GM12878 (cell line): ENCODE results near the gene CDH5. TPM values are rescaled to one million over a fixed set of nuclear protein-coding genes. Genes with fewer than 3 reads are reported as not detected.

Experiments used
- ATAC-seq: fragments of 200-7000 bp; cut with Tn5 transposase; 3 replicates; pipeline ENCODE4 v1.9.1; 2020; ENCODE audit warnings: mild to moderate bottlenecking, moderate library complexity
- BruUV-seq: library from RNA; stranded (reverse); fragments of 400-500 nt; replicated peaks from 2 replicates; lab custom pipeline; 2021; lab: Mats Ljungman, UMichigan
- CTCF ChIA-PET: fragments of 300-600 bp; sonication (Branson Sonifier 250); formaldehyde crosslinking; extraction: SDS; loops from one replicate; lab custom pipeline; 2021; ENCODE audit warnings: inconsistent platforms; lab: Yijun Ruan, JAX
- POLR2A ChIA-PET: fragments of 350-600 bp; formaldehyde crosslinking; extraction: SDS; loops from one replicate; lab custom pipeline; 2021; ENCODE audit warnings: inconsistent platforms; lab: Charles Lee
- RAD21 ChIA-PET: fragments of 300-600 bp; sonication (Branson Sonifier 250); formaldehyde crosslinking; loops from one replicate; lab custom pipeline; 2023; ENCODE audit warnings: antibody characterized with exemption; ENCODE audit not compliant: unreplicated experiment; lab: Charles Lee
- SMC1A ChIA-PET: fragments of 300-600 bp; sonication (Branson Sonifier 250); formaldehyde crosslinking; loops from one replicate; lab custom pipeline; 2023; ENCODE audit not compliant: unreplicated experiment, uncharacterized antibody; lab: Charles Lee
- DNase-seq: peaks from one replicate; pipeline ENCODE4 v3.0.0-alpha.2; 2011; ENCODE audit warnings: low read depth, low spot score
- FAIRE-seq: peaks from 3 replicates; lab custom pipeline; 2011; peaks lifted over from hg19 to GRCh38; lab: Jason Lieb, UNC
- H2AFZ ChIP-seq: 2 replicates; pipeline ENCODE4 v1.6.0; 2011; ENCODE audit warnings: low read depth, low read length, control low read depth; ENCODE audit not compliant: control insufficient read depth
- H3K27ac ChIP-seq: 2 replicates; pipeline ENCODE4 v1.5.1; 2011; ENCODE audit warnings: control low read depth; ENCODE audit not compliant: control insufficient read depth, insufficient read depth
- H3K27me3 ChIP-seq, 2 experiments: replicated peaks in 1 of 2; 2 replicates each; pipeline versions ENCODE4 v1.6.0 to v1.6.1; 2011; ENCODE audit warnings: low read length in 1 of 2; ENCODE audit not compliant: control insufficient read depth in 2 of 2, insufficient read depth in 2 of 2
- H3K36me3 ChIP-seq, 2 experiments: 2 replicates each; pipeline ENCODE4 v1.5.1; 2011; ENCODE audit warnings: low read length in 1 of 2; ENCODE audit not compliant: control insufficient read depth in 2 of 2, insufficient read depth in 2 of 2
- H3K4me1 ChIP-seq: 2 replicates; pipeline ENCODE4 v1.6.1; 2011; ENCODE audit warnings: mild to moderate bottlenecking, low read length, moderate library complexity, mixed read lengths; ENCODE audit not compliant: control insufficient read depth, insufficient read depth
- H3K4me2 ChIP-seq: 2 replicates; pipeline ENCODE4 v1.6.0; 2011; ENCODE audit warnings: control low read depth; ENCODE audit not compliant: control insufficient read depth, insufficient read depth
- H3K4me3 ChIP-seq: fragments of 200-600 bp; sonication (generic); 2 replicates; pipeline ENCODE4 v1.5.1; 2016
- H3K79me2 ChIP-seq: 2 replicates; pipeline ENCODE4 v1.6.0; 2011; ENCODE audit warnings: low read length; ENCODE audit not compliant: control insufficient read depth, insufficient read depth
- H3K9ac ChIP-seq: 2 replicates; pipeline ENCODE4 v1.8.0; 2011; ENCODE audit warnings: low read length, control low read depth, mixed read lengths; ENCODE audit not compliant: control insufficient read depth, insufficient read depth
- H3K9me3 ChIP-seq: replicated peaks from 3 replicates; pipeline ENCODE4 v1.5.1; 2011; ENCODE audit warnings: mild to moderate bottlenecking, low read length; ENCODE audit not compliant: control insufficient read depth, insufficient read depth
- H4K20me1 ChIP-seq: 2 replicates; pipeline ENCODE4 v1.6.0; 2011; ENCODE audit not compliant: control insufficient read depth, insufficient read depth
- BHLHE40 ChIP-seq, 2 experiments: fragments of 450-650 bp in 1 of 2; IDR thresholded peaks; 2 replicates each; pipeline ENCODE4 v1.6.1; 2011 to 2017; ENCODE audit warnings: low read depth in 2 of 2, borderline replicate concordance in 1 of 2, improper control_type of control experiment in 1 of 2, low read length in 1 of 2, mild to moderate bottlenecking in 1 of 2
- EZH2 ChIP-seq: IDR thresholded peaks from 2 replicates; pipeline ENCODE4 v1.6.1; 2012; ENCODE audit warnings: low read depth, mild to moderate bottlenecking, control low read depth, inconsistent platforms, low read length, borderline replicate concordance; ENCODE audit not compliant: control insufficient read depth
- FOS ChIP-seq: IDR thresholded peaks from 3 replicates; pipeline ENCODE4 v1.6.1; 2011; ENCODE audit warnings: borderline replicate concordance; ENCODE audit not compliant: insufficient read length; ENCODE audit errors: extremely low read depth
- GABPA ChIP-seq: IDR thresholded peaks from 2 replicates; pipeline ENCODE4 v1.6.1; 2014; ENCODE audit warnings: antibody characterized with exemption, low read depth, mild to moderate bottlenecking, inconsistent platforms
- HDAC6 ChIP-seq: fragments of 200-600 bp; sonication (generic); IDR thresholded peaks from one replicate; pipeline ENCODE4 v1.8.0; 2017; ENCODE audit warnings: antibody characterized with exemption; ENCODE audit not compliant: unreplicated experiment
- RAD51 ChIP-seq: fragments of 450-650 bp; IDR thresholded peaks from 2 replicates; pipeline ENCODE4 v1.6.1; 2016; ENCODE audit warnings: moderate library complexity, mild to moderate bottlenecking, inconsistent platforms
- SMC3 ChIP-seq: IDR thresholded peaks from 2 replicates; pipeline ENCODE4 v1.6.1; 2011; ENCODE audit warnings: low read length, improper control_type of control experiment, borderline replicate concordance
- SPI1 ChIP-seq: IDR thresholded peaks from 2 replicates; pipeline ENCODE4 v1.6.1; 2011; ENCODE audit warnings: low read depth, mild to moderate bottlenecking, low read length, moderate library complexity, borderline replicate concordance; ENCODE audit not compliant: insufficient read depth
- STAT1 ChIP-seq: fragments of 450-650 bp; conservative IDR thresholded peaks from 2 replicates; pipeline ENCODE4 v1.6.1; 2014; ENCODE audit warnings: antibody characterized with exemption, mild to moderate bottlenecking
- YBX1 ChIP-seq: fragments of 450-650 bp; IDR thresholded peaks from 2 replicates; pipeline ENCODE4 v1.6.1; 2016; ENCODE audit warnings: antibody characterized with exemption
- ZBTB33 ChIP-seq: fragments of 450-650 bp; IDR thresholded peaks from 2 replicates; pipeline ENCODE4 v1.6.1; 2017; ENCODE audit warnings: mild to moderate bottlenecking
- WGBS: methylation state at CpG from one replicate; pipeline ENCODE4 v1.1.6; 2016; ENCODE audit warnings: low lambda C conversion rate; ENCODE audit not compliant: insufficient replicate concordance, insufficient coverage; ENCODE audit errors: missing lambda C conversion rate; 5-methylcytosine and 5-hydroxymethylcytosine counted together
- in situ Hi-C: fragments of 300-500 bp; cut with MboI; formaldehyde crosslinking; loops from 9 replicates; pipeline ENCODE4 v1.14.3; 2018; ENCODE audit warnings: mixed read lengths
- intact Hi-C: fragments of 100-400 bp; cut with micrococcal nuclease; formaldehyde crosslinking; loops from one replicate; pipeline ENCODE4 v1.14.2; 2022; ENCODE audit not compliant: unreplicated experiment
- polyA plus RNA-seq, 11 experiments: library from polyadenylated mRNA; depleted of rRNA in 4 of 11; unstranded in 6 of 11; stranded (reverse) in 5 of 11; fragments of >200 nt; fragmentation: Nextera tagmentation in 4 of 11; fragmentation: Illumina TruSeq in 1 of 11; extraction: Ambion mirVana in 4 of 11; extraction: Trizol in 1 of 11; gene quantifications; 1 replicate in 1 of 11; 2 replicates in 10 of 11; pipeline versions ENCODE4 v1.2.1 to v1.2.3, GENCODE V29; 2011 to 2016; ENCODE audit warnings: inconsistent platforms in 2 of 11, missing spikeins in 2 of 11, low read depth in 1 of 11
- total RNA-seq, 4 experiments: library from RNA; depleted of rRNA in 3 of 4; stranded (reverse); fragments of >200 nt in 3 of 4; fragmentation: Illumina TruSeq in 1 of 4; extraction: Trizol in 1 of 4; gene quantifications; 2 replicates each; pipeline versions ENCODE4 v1.2.1 to v1.2.3, GENCODE V29; 2013 to 2021
- TF ChIP-seq, protein P1 (sequence below): IDR thresholded peaks from 2 replicates; pipeline ENCODE4 v1.6.1; 2012; ENCODE audit warnings: low read depth, low read length, improper control_type of control experiment
- TF ChIP-seq, protein P2 (sequence below): fragments of 450-650 bp; conservative IDR thresholded peaks from 2 replicates; pipeline ENCODE4 v1.6.1; 2017; ENCODE audit warnings: mild to moderate bottlenecking, moderate library complexity

The CDH5 gene
- total and polyA plus RNA-seq, 10 of the 15 experiments (the other 5 are each of a cell fraction or from before 2014, with no cell fraction given): not detected

DNA sequence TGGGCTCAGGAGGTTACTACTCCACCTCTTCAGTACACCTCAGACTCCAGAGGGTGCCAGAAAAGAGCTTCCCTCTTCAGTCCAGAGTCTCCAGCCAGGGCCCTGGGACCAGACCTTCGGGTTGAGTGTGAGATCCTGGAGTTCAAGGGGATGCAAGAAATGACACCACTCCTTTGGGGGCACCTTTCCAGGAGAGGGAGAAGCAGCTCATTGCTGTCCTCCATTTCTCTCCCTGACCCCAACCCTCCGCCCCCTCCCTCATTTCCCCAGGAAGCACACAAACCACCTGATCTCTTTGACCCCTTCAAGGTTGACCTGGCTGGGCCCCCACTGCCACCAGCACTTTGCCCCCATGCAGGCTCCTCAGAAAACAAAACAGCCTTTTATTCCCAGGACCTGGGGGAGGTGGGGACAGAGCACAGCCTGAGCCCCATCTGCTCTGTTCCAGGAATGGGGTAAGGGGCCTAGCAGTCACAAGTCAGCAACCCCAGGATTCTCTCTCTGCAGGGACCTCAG, 21.4 kb downstream of the CDH5 start (continued):
- TF ChIP-seq STAT1: no peak

DNA sequence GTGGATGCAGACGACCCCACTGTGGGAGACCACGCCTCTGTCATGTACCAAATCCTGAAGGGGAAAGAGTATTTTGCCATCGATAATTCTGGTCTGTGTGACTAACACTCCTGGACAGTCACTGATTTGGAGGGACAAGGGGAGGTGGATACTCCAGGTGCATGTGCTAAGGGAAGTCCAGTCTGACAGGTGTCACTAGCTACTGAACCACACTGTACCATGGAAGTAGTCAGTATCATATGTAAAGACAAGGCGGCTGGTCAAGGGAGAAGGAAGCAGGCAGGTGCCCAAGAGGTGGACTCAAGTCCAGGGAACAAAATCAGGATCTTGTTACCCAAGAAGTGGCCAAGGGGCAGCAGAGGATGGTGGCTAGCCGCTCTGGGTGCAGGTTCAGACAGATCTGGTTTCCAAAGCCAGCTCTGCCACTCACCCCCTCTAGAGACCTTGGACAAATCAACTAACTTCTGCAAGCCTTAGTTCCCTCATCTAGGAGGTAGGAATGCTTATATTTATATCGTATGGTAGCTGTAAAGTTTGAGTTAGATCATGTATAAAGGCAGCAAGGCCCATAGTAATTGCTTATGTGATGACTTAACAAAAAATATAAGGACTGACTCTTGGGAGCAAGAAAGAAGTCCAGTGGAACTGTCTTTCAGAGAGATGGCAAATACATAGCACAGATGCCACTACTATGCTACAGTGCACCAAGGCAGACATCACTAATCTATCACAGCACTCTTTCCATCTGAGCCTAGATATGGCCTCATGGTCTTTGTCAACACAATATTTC, 22.1 kb downstream of the CDH5 start:
- Histone ChIP-seq H3K27me3 (no peaks in the 10 kb centered on the region; a peak in 1 of 4 replicates), H3K4me1 (no peaks in the 10 kb centered on the region), H2AFZ (no peak overlapping the region), H3K27ac (no peak overlapping the region), H3K4me3 (no peak overlapping the region), H3K9me3 (no peaks in the 10 kb centered on the region), H3K9ac (no peak overlapping the region), H3K4me2 (no peak overlapping the region), H3K79me2 (no peaks in the 10 kb centered on the region), H3K36me3 (no peaks in the 10 kb centered on the region), H4K20me1 (no peaks in the 10 kb centered on the region)
- FAIRE-seq: no peak
- DNase-seq: no peak
- SMC1A ChIA-PET: no interaction called here
- POLR2A ChIA-PET: no interaction called here
- RAD21 ChIA-PET: no interaction called here
- BruUV-seq: no TSS peak
- CTCF ChIA-PET: no interaction called here
- in situ Hi-C loops: no loop called here
- 15% methylated on average over 6 of the region's 6 CpGs for WGBS
- ATAC-seq: no peak
- intact Hi-C loops: no loop called here
- TF ChIP-seq FOS (no peak), BHLHE40 (IDR thresholded peaks at IDR 0.05; ENCODE audit: borderline replicate concordance in 1 of 2, low read depth in 2 of 2, low read length in 1 of 2) (no peak), YBX1 (no peak), SMC3 (no peak), RAD51 (no peak), EZH2 (no peak), SPI1 (no peak), ZBTB33 (no peak), HDAC6 (no peak), GABPA (no peak)
- TF ChIP-seq, protein P1, sequence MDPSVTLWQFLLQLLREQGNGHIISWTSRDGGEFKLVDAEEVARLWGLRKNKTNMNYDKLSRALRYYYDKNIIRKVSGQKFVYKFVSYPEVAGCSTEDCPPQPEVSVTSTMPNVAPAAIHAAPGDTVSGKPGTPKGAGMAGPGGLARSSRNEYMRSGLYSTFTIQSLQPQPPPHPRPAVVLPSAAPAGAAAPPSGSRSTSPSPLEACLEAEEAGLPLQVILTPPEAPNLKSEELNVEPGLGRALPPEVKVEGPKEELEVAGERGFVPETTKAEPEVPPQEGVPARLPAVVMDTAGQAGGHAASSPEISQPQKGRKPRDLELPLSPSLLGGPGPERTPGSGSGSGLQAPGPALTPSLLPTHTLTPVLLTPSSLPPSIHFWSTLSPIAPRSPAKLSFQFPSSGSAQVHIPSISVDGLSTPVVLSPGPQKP: no peak
- TF ChIP-seq, protein P2, sequence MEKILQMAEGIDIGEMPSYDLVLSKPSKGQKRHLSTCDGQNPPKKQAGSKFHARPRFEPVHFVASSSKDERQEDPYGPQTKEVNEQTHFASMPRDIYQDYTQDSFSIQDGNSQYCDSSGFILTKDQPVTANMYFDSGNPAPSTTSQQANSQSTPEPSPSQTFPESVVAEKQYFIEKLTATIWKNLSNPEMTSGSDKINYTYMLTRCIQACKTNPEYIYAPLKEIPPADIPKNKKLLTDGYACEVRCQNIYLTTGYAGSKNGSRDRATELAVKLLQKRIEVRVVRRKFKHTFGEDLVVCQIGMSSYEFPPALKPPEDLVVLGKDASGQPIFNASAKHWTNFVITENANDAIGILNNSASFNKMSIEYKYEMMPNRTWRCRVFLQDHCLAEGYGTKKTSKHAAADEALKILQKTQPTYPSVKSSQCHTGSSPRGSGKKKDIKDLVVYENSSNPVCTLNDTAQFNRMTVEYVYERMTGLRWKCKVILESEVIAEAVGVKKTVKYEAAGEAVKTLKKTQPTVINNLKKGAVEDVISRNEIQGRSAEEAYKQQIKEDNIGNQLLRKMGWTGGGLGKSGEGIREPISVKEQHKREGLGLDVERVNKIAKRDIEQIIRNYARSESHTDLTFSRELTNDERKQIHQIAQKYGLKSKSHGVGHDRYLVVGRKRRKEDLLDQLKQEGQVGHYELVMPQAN: no peak
